ENCODE measurements around the gene BARHL1.

The BARHL1 gene

DNA sequence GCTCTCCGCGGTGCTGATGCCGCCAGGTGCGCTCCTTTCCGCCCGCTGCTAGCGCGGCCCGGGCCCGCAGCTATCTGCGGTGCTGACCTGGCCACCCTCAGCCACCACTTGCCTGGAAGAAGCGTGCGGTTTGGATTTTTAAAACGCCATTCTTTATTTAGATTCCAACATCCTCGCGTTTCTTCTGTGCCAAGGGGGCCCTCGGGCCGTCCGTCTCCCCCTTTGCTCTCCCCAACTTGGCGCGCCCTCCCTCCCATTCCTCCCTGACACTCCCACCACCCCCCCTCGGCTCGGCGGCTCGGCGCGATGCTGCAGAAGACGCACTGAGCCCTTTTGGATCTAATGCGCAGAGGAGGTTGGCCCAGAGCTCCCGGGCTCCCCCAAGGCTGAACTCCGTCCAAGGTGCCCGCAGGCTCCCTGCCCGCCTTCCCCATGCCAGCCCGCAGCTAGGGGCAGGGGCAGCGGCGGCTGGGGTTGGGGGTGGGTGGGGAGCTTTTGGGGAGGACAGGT is at the start of gene BARHL1:
Gene BARHL1, plus strand, starts transcription at position 331 of the 510 bp plus-strand sequence. CDS start 192 bp downstream, outside the sequence.
- no peak for DNase-seq

DNA sequence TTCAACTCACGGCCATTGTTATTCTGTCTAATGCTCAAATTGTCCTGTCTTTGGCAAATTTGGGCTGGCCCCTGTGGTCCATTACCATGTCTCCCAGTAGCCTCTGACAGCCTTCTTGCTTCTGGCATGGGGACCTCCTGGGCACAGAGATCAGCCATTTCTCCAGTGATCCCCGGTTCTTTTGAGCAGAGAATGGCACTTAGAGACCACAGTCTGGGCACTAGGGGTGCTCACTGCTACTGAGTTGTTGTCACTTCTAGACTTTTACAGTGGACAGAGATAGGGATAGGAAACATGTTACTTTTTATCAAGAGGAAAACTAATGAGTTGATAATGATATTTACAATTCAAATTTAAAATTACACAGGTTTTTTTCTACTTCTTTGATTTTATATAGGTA is 47.6 kb upstream of the BARHL1 start:
- DNase-seq: no peak

GRCh38 chr9:132536124-132536523 is 46.3 kb upstream of the BARHL1 start:
- DNase-seq: no peak

GRCh38 chr9:132537352-132537751 is 45.1 kb upstream of the BARHL1 start:
- no peak for DNase-seq

- DNase-seq: no peak
Observed at GRCh38 chr9:132538071-132538470, 44.3 kb upstream of the BARHL1 start.

DNA sequence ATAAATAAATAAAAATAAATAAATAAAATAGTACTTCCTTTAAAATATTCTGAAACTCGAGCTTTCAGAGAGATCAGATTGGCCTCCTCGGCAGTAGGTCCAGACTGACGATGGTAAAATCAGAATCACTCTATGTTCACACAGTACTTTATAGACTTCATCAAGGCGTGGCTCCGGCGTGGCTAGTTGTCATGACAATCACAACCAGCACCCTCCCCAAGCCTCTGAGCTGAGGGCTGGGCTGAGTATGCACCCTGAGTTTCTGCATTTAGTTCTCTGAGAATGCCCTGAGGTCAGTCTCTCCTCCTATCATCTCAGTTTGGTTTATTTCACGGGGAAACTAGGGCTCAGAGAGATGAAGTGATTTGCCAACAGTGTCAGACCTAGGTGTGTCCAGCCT is 43.3 kb upstream of the BARHL1 start:
- no peak for DNase-seq

DNA sequence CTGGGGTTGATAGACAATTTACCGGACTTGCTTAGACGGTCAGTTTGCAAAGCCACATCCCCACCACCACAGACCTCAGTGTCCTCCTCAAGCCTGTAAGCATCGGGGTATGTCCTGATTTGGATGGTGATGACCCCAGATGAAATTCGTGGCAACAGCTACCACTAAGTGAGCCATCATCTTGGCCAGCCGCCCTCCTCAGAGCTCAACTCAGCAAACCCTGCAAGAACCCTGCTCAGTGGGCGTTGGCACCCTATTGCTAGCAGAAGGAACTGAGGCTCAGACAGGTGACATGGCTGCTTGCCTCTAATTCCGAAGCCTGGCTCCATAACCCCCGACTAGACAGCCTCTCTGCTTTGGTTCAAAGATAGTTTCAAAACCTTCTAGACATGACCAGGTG is 41.4 kb upstream of the BARHL1 start:
- DNase-seq: no peak

DNA sequence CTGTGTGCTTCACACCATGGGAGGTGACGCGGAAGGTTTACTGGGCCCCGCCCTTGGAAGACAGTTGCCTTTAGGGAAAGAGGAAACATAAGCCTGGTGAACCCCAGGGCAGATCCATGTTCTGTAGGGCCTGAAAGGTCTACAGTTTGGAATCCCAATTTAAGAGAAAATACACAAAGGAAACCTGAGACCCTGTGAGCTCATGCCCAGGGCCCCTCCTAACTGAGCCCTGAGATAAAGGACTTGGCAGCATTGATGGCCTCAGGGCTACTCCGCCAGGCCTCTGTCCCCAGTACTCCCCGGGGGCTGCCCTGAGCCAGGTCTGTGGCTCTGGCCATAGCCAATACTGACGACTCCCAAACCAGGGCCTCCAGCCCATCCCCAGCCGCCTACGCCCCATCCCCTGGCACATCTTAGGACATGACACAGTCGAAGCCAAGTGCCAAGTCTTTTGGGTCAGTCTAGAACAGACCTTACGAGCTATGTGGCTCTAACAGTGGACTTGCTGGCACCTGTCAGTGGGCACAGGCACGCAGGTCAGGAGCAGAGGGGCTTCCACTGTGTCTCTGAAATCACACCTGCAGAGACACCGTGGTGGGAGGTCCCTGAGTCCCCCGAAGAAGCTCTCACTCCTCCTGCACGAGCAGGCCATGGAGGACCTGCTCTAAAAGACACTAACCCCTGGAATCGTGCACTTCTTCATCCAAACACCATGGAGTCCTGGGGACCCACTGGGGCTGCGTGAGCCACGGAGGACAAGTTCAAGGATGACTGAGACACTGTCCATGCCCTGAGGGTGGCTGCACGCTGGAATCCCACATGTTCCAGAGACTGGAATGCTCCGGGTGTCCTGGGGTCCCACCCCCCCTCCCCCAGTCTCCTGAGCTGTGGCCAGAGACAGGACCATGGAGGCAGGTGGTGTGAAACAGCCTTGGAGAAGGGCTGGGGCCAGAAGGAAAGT is 40.3 kb upstream of the BARHL1 start:
- DNase-seq: no peak

- no peak for DNase-seq
Observed at GRCh38 chr9:132543251-132543650, 39.2 kb upstream of the BARHL1 start.

DNA sequence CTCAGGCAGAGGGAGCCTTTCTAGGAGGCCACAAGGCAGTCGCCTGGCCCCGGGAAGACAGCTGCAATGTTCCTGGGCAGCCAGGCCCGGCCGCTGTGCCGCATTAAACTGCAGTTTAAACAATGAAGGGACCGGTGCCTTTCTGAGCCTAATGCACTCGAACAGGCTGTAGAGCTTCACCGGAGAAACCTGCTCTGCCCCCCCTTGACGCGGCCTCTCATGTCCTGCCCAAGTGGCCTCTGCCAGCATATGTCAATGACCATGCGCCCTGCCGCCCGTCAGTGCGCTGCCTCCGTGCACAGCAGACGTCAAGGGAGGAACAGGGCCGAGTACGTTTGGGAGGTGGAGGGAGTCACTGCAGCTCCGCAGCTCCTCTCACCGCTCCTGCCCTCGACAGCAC is 38.4 kb upstream of the BARHL1 start:
- no peak for DNase-seq

DNA sequence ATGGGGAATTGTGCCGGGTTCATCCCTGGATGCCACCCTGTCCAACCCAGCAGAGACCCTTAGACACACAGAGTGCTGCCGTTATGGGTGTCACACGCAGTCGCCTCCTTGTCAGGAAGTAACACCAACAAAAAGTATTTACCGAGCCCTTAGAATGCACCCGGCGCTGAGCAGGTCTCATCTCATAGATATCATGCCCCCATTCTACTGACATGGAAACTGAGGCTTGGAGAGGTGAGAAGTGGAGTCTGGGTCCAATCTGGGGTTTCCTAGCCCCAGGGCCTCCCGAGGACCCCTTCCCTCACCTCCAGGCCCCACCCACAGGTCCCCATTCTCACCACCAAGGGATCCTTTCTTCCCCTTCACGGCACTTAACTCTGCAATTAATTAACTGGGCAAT is 36.8 kb upstream of the BARHL1 start:
- DNase-seq: no peak

DNA sequence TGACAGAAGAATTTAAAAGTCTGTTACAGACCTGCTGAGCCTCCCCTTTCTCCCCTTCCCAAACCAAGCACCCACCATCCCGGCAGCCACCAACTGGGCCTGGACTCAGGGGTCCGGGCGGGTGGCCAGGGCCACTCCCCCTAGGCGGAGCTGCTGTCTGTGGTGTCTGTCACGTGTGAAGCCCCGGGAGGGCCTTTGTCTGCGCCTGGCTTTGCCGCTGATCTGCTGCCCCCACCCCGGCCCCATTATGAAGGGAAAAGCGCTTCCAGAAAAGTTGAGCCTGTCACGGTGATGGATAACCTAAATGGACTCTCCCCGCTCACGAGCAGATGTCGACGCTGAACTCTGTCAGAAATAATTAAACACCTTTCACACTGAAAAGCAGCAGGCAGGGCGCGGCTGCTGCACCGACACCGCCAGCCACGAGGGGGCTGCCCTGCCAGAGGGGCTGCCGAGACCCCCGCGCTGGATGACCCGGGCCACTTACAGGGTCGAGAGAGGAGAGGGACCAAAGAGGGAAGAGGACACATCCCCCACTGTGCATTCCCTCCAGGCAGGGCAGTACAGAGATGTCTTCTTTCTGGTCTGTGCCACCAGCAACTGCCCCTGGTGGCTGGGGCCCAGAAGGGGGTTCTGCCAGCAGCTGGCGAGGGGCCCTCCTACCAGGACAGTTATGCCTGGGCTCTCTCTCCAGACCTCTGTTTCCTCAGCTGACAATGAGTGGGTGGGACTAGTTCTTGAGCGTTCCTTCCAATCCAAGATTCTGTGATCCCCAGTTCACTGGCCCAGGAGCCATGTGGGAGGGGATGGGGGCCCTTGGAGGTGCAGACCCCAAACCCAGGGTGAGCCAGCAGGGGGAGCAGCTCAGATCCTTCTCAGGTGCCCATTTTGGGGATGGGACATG is 36.0 kb upstream of the BARHL1 start:
- DNase-seq: no peak

- no peak for DNase-seq
Observed at GRCh38 chr9:132547052-132547431, 35.4 kb upstream of the BARHL1 start.

GRCh38 chr9:132547436-132547835 is 35.0 kb upstream of the BARHL1 start:
- no peak for DNase-seq

- DNase-seq: no peak
Observed at GRCh38 chr9:132547976-132548730, 34.3 kb upstream of the BARHL1 start.

GRCh38 chr9:132548751-132549640 is 33.4 kb upstream of the BARHL1 start:
- DNase-seq: no peak

DNA sequence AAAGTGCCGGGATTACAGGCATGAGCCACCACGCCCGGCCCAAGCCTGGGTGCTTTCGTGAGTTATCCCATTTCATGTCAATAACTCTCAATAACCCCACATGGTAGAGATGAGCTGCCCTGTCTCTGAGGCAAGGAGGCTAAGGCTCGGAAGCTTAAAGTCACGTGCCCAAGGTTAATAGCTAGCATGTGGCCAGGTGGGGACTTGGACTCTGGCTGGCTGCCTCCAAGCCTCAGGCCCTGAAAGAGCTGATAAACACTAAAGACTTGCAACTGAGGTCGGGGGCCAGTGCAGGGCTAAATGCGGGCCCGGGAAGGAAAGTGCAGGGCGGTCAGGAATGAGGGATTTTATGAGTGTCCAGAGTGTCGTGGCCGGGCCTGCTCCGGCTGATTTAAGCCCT is 30.9 kb upstream of the BARHL1 start:
- DNase-seq: no peak

- DNase-seq: no peak
Observed at GRCh38 chr9:132552041-132552440, 30.4 kb upstream of the BARHL1 start.

- no peak for DNase-seq
Observed at GRCh38 chr9:132554755-132555154, 27.7 kb upstream of the BARHL1 start.

GRCh38 chr9:132555528-132555927 is 26.9 kb upstream of the BARHL1 start:
- DNase-seq: no peak

- no peak for DNase-seq
Observed at GRCh38 chr9:132556235-132556634, 26.2 kb upstream of the BARHL1 start.

DNA sequence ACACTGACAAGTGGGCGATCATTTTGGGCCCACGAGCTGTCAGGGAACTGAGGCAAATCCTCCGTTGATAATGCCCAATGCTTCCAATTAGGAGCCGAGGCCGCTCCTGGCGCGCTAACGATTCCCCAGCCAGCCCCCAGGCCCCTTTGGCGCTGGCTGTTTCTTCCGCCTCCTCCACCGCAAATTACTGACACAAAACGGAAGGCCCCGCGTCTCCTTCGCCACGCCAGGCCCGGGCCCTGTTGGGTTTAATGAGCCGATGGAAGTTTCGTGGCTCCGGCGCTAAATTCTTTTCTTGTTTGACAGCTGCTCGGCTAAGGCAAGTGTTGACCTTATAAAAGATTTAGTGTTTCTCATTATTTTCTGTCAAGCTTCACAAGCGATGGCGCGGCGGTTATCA is 25.7 kb upstream of the BARHL1 start:
- no peak for DNase-seq

All from CD4-positive, alpha-beta T cell treated with Interleukin-17A for 1 hour (primary cell).